Hematopoietic multipotent progenitor cell treated with erythropoietin and hydrocortisone succinate and interleukin-3 and kit ligand, for 4 days (in vitro differentiated cells): ENCODE results near the gene GPR68.
"Not testable (repeated sequence)": the region's sequence is repeated elsewhere in the genome, so short reads cannot be mapped to it uniquely, and the experiment has no call there.

Experiments used
- DNase-seq: peaks from one replicate; pipeline ENCODE4 v3.0.0-alpha.2; 2015

Gene GPR68

GRCh38 chr14:91252871-91253794, 8.6 kb upstream of the GPR68 start:
- DNase-seq = peak; percentile 51

- no peak for DNase-seq
Observed at GRCh38 chr14:91250912-91251311, 6.4 kb upstream of the GPR68 start.

- peak; percentile 74 for DNase-seq
Observed at GRCh38 chr14:91249841-91250616, 5.5 kb upstream of the GPR68 start.

GRCh38 chr14:91246051-91246852, 1.7 kb upstream of the GPR68 start:
- no peak for DNase-seq

GRCh38 chr14:91245616-91246015, 1.1 kb upstream of the GPR68 start:
- DNase-seq = not testable (repeated sequence)

- no peak for DNase-seq
Observed at GRCh38 chr14:91245029-91245428, 525 bp upstream of the GPR68 start.

- no peak for DNase-seq
Observed at GRCh38 chr14:91243074-91243471, 1.4 kb downstream of the GPR68 start.

GRCh38 chr14:91242635-91243034, 1.9 kb downstream of the GPR68 start:
- no peak for DNase-seq

- DNase-seq = peak; percentile 41
Observed at GRCh38 chr14:91241863-91242262, 2.6 kb downstream of the GPR68 start.

GRCh38 chr14:91238661-91239060, 5.8 kb downstream of the GPR68 start:
- DNase-seq = no peak

GRCh38 chr14:91238085-91238484, 6.4 kb downstream of the GPR68 start:
- no peak for DNase-seq

GRCh38 chr14:91237219-91237618, 7.3 kb downstream of the GPR68 start:
- DNase-seq = no peak

GRCh38 chr14:91235841-91236240, 8.7 kb downstream of the GPR68 start:
- DNase-seq = no peak

- no peak for DNase-seq
Observed at GRCh38 chr14:91234791-91235114, 9.8 kb downstream of the GPR68 start.

GRCh38 chr14:91233936-91234790, 10.3 kb downstream of the GPR68 start:
- DNase-seq = no peak

- DNase-seq = no peak
Observed at GRCh38 chr14:91232603-91233002, 11.9 kb downstream of the GPR68 start.

GRCh38 chr14:91232052-91232451, 12.5 kb downstream of the GPR68 start:
- DNase-seq = no peak

- DNase-seq = no peak
Observed at GRCh38 chr14:91231446-91231845, 13.1 kb downstream of the GPR68 start.

GRCh38 chr14:91230397-91231035, 14.0 kb downstream of the GPR68 start:
- DNase-seq = no peak

- DNase-seq = peak; percentile 90
Observed at GRCh38 chr14:91229743-91230200, 14.7 kb downstream of the GPR68 start.

GRCh38 chr14:91229005-91229382, 15.5 kb downstream of the GPR68 start:
- DNase-seq = no peak
